Endodermal cell (in vitro differentiated cells): ENCODE results near the gene WNK1. TPM values are rescaled to one million over a fixed set of nuclear protein-coding genes. Genes with fewer than 3 reads are reported as not detected.

Experiments
- DNase-seq: peaks from one replicate; pipeline ENCODE4 v3.0.0-alpha.2; 2017
- H3K27ac ChIP-seq: 2 replicates; pipeline ENCODE4 v1.5.1; 2013; ENCODE audit warnings: mild to moderate bottlenecking, low read depth, low read length, moderate library complexity
- H3K27me3 ChIP-seq: 2 replicates; pipeline ENCODE4 v1.6.1; 2013; ENCODE audit warnings: mild to moderate bottlenecking, low read length, moderate library complexity; ENCODE audit not compliant: insufficient read depth, control insufficient read depth, poor library complexity, severe bottlenecking
- H3K36me3 ChIP-seq: 2 replicates; pipeline ENCODE4 v1.7.0; 2013; ENCODE audit warnings: mild to moderate bottlenecking, low read length, moderate library complexity; ENCODE audit not compliant: control insufficient read depth, insufficient read depth
- H3K4me1 ChIP-seq: one replicate; pipeline ENCODE4 v1.7.0; 2013; ENCODE audit warnings: low read length; ENCODE audit not compliant: control insufficient read depth, insufficient read depth
- H3K4me3 ChIP-seq: 2 replicates; pipeline ENCODE4 v1.5.1; 2013; ENCODE audit warnings: mild to moderate bottlenecking, low read length, moderate library complexity
- H3K9ac ChIP-seq: 2 replicates; pipeline ENCODE4 v1.6.1; 2013; ENCODE audit warnings: mild to moderate bottlenecking, low read length, moderate library complexity; ENCODE audit not compliant: poor library complexity, severe bottlenecking; ENCODE audit errors: extremely low read depth
- H3K9me3 ChIP-seq: 2 replicates; pipeline ENCODE4 v1.6.1; 2013; ENCODE audit warnings: mild to moderate bottlenecking, low read length, moderate library complexity; ENCODE audit not compliant: control insufficient read depth
- H3K27ac Mint-ChIP-seq: 2 replicates; pipeline ENCODE4 v1.8.0; 2020; ENCODE audit warnings: mixed read lengths
- H3K27me3 Mint-ChIP-seq: 2 replicates; pipeline ENCODE4 v1.8.0; 2021; ENCODE audit warnings: mild to moderate bottlenecking, mixed read lengths; ENCODE audit not compliant: insufficient read depth
- H3K36me3 Mint-ChIP-seq: 2 replicates; pipeline ENCODE4 v1.8.0; 2020; ENCODE audit warnings: low read depth, mixed read lengths
- H3K4me1 Mint-ChIP-seq: 2 replicates; pipeline ENCODE4 v1.8.0; 2020; ENCODE audit warnings: mixed read lengths
- H3K4me3 Mint-ChIP-seq: 2 replicates; pipeline ENCODE4 v1.8.0; 2020; ENCODE audit warnings: mild to moderate bottlenecking, moderate library complexity, mixed read lengths
- H3K9me3 Mint-ChIP-seq: 2 replicates; pipeline ENCODE4 v1.8.0; 2020; ENCODE audit warnings: mild to moderate bottlenecking, mixed read lengths
- CTCF ChIP-seq: fragments of 200-600 bp; sonication (generic); conservative IDR thresholded peaks from 2 replicates; pipeline ENCODE4 v1.5.0; 2021; ENCODE audit warnings: antibody characterized with exemption, mild to moderate bottlenecking
- WGBS, 2 experiments: methylation state at CpG; one replicate each; pipeline versions ENCODE4 v1.1.5 to v1.1.7; 2013; ENCODE audit warnings: missing lambda C conversion rate in 2 of 2, mixed read lengths in 1 of 2; ENCODE audit not compliant: insufficient coverage in 1 of 2, insufficient read length in 1 of 2; 5-methylcytosine and 5-hydroxymethylcytosine counted together
- total RNA-seq, 2 donors: library from RNA; stranded (reverse); fragmentation: NEBNext Ultra II Directional in 1 of 2; extraction: Animal tissue kit (Norgen Biotek cat#: 25700) in 1 of 2; gene quantifications; 2 replicates in 1 of 2; 3 replicates in 1 of 2; pipeline ENCODE4 v1.2.1, GENCODE V29; 2021

Gene WNK1
- total RNA-seq, 2 donors from 2014 or later: 199 to 412 TPM

GRCh38 chr12:936377-937345 is 184.3 kb downstream of the WNK1 start:
- H3K27ac Mint-ChIP-seq: peak overlapping the region; percentile 28
- peaks cover 54% of the 10 kb centered on the region for H3K36me3 Mint-ChIP-seq
- Histone ChIP-seq H3K4me1 (no peaks in the 10 kb centered on the region), H3K27ac (no peak overlapping the region), H3K9me3 (no peaks in the 10 kb centered on the region), H3K9ac (no peak overlapping the region), H3K4me3 (no peak overlapping the region), H3K27me3 (no peaks in the 10 kb centered on the region), H3K36me3 (peaks cover 42% of the 10 kb centered on the region)
- no peaks in the 10 kb centered on the region for H3K27me3 Mint-ChIP-seq
- WGBS, 2 experiments: 91 to 94% methylated on average over 6 to 8 of the region's 8 CpGs
- DNase-seq: no peak
- no peaks in the 10 kb centered on the region for H3K4me1 Mint-ChIP-seq
- no peak for TF ChIP-seq CTCF
- no peaks in the 10 kb centered on the region for H3K9me3 Mint-ChIP-seq
- H3K4me3 Mint-ChIP-seq: no peak overlapping the region

DNA sequence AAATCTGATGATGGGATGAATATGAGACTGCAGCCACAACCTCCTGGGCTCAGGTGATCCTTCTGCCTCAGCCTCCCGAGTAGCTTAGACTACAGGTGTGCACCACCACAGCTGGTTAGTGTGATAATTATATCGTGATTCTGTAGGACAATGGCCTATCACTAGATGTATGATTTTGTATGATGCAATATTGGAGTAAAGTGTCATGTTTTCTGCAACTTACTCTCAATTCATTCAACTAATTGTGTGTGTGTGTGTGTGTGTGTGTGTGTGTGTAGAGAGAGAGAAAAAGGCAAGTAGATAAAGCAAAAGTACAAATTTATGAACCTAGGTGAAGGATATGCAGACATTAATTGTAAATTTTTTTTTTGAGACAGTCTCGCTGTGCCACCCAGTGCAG is 186.4 kb downstream of the WNK1 start:
- Histone ChIP-seq H3K9me3 (no peaks in the 10 kb centered on the region), H3K4me3 (no peak overlapping the region), H3K4me1 (no peaks in the 10 kb centered on the region), H3K27ac (no peak overlapping the region), H3K27me3 (no peaks in the 10 kb centered on the region), H3K36me3 (peaks cover 53% of the 10 kb centered on the region), H3K9ac (no peak overlapping the region)
- H3K27me3 Mint-ChIP-seq: no peaks in the 10 kb centered on the region
- H3K4me1 Mint-ChIP-seq: no peaks in the 10 kb centered on the region
- DNase-seq: no peak
- no peak overlapping the region for H3K4me3 Mint-ChIP-seq
- WGBS, 2 experiments: 91 to 100% methylated on average over 2 to 3 of the region's 3 CpGs
- H3K9me3 Mint-ChIP-seq: no peaks in the 10 kb centered on the region
- H3K27ac Mint-ChIP-seq: peak overlapping the region; percentile 5
- no peak for TF ChIP-seq CTCF
- peaks cover 61% of the 10 kb centered on the region for H3K36me3 Mint-ChIP-seq

DNA sequence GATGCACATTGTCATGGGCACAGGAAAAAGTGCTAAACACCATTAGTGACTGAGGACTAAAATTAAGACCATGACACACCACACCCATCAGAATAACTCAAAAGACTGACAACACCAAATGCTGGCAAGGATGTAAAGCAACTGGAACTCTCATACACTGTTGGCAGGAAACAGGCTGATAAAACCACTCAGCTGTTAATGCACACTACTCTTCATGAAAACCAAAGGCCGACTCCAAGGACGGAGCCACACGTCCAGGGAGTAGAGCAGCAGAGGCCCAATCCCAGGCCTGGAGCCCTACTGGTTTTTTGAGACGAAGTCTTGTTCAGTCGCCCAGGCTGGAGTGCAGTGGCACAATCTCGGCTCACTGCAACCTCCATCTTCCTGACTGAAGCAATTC is 190.7 kb downstream of the WNK1 start:
- H3K27ac Mint-ChIP-seq: peak overlapping the region; percentile 4
- Histone ChIP-seq H3K27me3 (no peaks in the 10 kb centered on the region), H3K4me1 (no peaks in the 10 kb centered on the region), H3K27ac (no peak overlapping the region), H3K36me3 (peaks cover 48% of the 10 kb centered on the region), H3K9me3 (no peaks in the 10 kb centered on the region), H3K9ac (no peak overlapping the region), H3K4me3 (no peak overlapping the region)
- no peaks in the 10 kb centered on the region for H3K27me3 Mint-ChIP-seq
- no peaks in the 10 kb centered on the region for H3K9me3 Mint-ChIP-seq
- H3K36me3 Mint-ChIP-seq: peaks cover 57% of the 10 kb centered on the region
- TF ChIP-seq CTCF: no peak
- H3K4me3 Mint-ChIP-seq: no peak overlapping the region
- no peaks in the 10 kb centered on the region for H3K4me1 Mint-ChIP-seq
- DNase-seq: no peak
- 95 to 97% methylated on average over 3 to 6 of the region's 6 CpGs for WGBS, 2 experiments
